ELR (cell line): Measurements from ENCODE around the gene B4GALT1.
"Not testable (repeated sequence)": the region's sequence is repeated elsewhere in the genome, so short reads cannot be mapped to it uniquely, and the experiment has no call there.

ENCODE experiments used
- DNase-seq: peaks from one replicate; pipeline ENCODE4 v3.0.0-alpha.2; 2015; ENCODE audit warnings: low read depth

The B4GALT1 gene

DNA sequence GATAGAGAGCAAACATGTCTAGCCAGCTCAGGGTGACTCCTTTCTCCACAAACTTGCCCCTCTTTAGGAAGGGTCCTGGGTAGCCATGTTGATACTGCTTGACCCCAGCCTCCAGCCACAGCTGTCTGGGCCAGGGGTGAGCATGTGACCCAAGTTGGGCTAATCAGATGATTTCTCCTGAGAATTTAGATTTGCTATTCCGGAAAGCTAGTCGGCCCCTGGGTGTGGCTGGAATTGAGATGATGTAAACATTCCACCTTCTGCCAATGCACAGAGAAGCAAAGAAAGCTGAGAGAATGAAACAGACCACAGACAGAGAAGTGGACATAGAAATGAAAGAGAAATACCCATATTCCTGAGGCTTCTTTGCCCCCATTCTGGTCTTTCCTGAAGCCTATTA is 17.8 kb upstream of the B4GALT1 start:
- no peak for DNase-seq

DNA sequence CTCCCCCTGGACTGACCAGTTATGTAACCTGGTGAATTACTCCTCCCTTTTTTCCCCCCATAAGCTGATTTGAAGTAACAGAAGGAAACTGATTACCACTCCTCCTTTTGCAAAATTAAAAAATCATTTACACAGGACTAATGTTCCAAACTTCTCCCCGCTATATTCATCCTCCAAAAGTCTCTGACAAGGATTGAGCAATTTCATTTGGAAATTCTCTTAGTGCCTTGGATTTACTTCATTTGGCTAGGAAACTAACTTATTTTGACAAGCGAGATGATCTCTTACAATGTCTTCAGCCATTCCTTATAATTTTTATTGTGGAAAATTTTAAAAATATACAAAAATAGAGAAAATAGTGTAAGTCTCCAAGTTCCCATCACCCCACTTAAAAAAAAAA is 15.4 kb upstream of the B4GALT1 start:
- no peak for DNase-seq

DNA sequence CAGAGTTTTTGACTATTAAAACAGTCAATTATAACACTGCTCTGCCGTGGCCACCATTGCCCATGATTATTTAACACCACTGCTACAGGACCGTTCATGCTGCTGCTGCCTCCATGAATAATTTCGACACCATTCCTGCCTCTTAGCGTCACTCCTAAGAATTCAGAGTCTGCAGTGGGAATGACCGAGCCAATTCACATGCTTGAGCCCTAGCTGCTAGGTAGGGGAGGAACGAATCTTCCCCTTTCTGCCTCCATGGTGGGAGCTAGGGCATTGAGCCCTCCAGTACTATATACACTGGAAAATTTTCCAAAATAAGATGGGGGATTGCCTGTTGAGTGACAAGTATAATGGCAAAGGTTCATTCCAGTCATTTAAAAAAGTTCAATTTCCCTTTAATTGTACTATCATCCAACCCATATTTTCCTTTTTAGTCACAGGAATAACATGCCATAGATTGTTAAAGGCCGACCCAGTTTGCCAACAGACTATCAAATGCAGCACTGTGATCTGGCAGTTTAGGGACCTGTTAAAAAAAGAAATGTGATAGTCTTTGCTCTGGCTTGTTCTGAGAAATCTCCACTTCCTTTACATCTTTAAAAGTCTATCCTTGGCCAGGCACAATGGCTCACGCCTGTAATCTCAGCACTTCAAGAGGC is 13.5 kb upstream of the B4GALT1 start:
- DNase-seq: peak; percentile 48

DNA sequence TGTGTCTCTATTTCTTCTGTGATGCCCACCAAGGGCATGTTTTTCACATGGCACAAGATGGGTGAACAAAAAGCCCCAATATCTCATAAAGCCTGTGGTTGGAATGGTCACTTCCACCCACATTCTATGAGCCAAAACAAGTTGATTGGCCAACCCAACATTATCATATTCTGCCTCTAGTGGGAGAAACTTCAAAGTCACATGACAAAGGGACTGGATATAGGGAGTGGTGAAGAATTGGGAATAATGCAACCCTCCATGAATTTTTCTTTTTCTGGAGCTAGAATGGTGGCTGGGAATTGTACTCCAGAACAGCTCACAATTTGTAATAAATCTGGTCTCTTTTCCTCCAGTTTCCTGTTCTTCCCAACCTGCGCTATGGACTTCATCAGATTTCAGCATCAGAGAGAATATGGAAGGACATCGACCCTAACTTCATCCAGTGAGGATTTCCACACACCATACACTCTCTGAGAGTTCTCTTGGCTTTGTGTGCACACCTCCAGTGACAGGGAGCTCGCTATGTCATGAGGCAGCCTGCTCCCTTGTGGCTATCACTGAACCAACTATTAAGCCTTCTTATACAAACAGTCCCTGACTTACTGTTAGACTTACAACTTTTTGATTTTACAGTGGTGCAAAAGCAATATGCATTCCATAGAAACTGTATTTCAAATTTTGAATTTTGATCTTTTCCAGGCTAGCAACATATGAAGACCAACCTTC is 12.0 kb upstream of the B4GALT1 start:
- no peak for DNase-seq

DNA sequence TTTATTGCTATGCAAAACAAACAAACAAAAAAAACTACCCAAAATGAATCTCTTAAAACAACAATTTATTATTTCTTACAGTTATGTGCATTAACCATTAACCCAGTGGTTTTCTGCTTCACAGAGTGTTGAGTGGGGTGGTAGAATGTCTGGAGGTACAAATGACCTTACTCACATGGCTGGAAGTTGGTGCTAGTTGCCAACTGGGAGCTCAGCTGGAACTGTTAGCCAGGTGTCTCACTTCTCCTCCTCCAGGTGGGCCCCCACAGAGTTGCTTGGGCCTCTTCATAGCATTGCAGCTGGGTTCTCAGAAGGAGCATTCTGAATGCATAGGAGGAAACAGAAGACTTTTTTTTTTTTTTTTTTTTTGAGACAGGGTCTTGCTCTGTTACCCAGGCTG is 10.5 kb upstream of the B4GALT1 start:
- DNase-seq: no peak

DNA sequence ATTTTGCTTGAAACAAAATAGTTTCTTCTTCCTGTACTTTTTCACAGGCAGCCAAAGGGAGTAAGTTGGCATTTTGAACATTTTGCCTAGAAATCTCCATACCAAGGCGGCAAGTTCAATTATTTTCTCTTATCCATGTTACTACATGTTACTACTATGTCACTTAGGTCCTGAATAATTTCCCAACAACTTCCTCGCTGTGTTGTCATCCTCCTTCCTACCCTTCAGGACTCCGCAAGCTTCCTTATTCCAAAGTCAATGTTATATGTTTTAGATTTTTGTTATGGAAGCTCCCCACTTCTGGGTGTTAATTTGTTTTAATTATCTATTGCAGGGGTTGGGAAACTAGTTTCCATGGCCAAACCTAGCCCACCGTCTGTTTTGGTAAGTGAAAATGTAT is 9.9 kb upstream of the B4GALT1 start:
- no peak for DNase-seq

DNA sequence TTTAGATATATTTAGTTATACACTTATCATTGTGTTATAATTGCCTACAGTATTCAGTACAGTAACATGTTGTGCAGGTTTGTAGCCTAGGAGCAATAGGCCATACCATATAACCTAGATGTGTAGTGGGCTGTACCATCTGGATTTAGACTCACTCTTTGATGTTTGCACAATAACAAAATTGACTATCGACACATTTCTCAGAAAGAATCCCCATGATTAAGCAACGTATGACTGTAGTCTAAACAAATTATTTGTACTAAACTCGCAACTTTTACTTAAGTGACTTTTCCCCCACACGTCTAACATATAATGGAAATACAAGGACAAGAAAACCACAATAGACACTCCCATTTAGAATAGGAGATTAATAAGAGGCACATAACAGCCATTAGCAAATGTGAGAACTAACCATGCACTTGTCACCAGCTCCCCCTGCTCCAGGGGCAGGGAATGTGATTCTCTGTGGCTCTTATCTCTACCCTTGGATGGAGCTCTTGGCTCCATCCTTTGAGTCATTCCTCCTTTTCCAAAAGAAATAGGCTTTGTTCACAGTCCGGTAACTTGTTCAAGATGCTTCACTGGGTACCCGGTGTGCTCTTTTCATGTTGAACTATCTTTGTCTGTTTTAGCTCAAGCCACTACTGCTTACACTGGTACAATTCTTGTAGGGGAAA is 8.7 kb upstream of the B4GALT1 start:
- no peak for DNase-seq

DNA sequence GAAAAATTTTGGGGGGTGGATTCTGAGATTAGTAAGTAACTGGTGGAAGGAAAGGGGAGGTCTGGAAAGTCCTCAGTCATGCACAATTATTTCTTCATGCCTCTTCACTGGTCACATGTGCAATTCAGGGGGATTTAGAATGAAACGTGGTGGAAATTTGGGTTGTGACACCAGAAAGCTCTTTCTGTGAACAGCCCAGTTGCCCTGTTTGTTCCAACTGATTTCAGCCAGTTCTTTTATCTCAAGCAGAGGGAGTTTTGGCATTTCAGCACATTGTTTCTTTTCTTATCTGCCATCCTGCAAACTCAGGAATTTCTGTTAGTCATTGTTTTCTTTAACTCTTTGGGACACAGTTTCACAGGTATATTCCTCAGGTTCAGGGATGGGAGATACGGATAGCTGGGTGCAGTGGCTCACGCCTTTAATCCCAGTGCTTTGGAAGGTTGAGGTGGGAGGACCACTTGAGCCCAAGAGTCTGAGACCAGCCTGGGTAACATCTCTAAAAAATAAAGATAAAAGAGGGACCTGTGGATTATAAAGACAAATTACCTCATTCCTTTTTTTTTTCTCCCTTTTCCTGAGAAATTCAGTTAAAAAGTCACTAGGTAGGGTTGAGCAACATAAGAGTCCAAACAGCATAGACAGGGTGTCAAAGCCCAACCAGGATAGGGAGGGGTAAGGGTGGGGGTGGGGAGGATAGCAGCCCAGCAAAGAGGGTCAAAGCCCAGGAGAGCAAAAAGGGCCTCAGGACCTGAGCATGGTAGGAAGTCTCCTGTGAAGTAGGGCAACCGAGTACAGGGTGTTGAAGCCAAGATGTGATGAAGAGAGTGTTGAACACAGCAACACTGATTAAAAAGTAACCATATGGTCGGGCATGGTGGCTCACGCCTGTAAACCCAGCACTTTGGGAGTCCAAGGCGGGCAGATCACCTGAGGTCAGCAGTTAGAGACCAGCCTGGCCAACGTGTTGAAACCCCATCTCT is 5.4 kb upstream of the B4GALT1 start:
- no peak for DNase-seq

DNA sequence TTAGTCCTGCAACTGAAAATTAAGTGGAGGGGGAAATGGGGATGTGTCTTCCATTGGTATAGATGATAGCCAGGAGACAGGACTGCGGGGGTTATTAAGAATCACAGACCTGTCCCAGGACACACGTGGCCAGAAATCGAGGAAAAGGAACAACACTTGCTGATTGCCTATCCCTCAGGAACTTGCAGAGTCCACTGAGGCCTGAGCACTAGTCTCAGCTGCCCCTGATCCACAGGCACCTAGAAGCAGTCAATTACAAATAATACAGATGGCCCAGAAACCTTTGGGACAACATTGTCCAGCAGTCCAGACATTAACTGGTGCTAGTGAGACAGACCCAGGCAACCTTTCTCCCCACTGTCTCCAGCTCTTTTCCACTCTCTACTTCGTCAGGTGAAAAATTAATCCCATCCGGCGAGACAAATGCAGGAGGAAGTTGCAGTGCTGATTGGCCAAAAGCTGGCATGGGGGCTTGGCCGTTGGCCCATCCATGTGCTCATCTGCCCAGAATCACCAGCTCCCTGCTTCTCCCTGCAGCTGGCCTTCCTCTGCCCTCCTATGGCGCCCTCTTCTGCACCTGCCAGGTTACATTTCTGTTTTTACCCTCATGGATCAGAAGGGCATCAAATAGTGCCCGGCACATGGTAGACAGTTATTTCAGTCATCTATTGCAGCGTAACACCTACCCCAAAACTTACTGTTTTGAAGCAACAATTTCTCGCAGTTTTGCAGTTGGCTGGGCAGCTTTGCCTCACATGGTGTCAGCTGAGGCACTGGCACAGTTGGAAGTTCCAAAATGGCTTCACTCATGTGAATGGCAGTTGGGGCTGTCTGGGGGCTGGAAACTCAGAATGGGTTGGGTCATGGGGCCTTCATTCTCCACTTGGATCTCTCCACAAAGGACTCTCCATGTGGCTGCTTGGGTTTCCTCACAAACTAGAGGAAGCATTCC is 3.6 kb upstream of the B4GALT1 start:
- peak; percentile 46 for DNase-seq

DNA sequence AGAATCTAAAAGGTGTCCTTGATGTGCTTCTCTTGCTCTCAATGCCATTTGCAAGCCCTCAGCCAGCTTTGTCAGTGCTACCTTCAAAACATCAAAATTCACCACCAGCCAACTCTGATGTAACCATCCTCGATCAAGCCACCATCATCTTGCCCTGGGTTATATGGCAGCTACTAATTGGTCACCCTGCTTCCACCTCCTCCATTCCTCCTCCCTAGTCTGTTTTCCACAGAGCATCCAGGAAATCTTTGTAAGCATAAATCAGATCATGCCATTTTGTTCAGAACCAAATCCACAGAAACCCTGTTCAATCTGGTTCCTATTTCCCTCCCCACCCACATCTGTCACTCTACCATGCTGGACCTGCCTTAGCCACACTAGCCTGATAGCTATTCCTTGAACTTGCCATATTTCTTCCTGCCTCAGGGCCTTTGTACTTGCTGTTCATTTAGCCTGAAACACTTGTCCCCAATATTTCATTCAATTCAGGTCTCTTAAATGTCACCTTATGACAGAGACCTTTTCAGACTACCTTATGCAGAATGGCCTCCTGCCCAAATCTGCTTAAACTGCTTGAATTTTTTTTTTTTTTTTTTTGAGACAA is 1.9 kb upstream of the B4GALT1 start:
- DNase-seq: no peak

DNA sequence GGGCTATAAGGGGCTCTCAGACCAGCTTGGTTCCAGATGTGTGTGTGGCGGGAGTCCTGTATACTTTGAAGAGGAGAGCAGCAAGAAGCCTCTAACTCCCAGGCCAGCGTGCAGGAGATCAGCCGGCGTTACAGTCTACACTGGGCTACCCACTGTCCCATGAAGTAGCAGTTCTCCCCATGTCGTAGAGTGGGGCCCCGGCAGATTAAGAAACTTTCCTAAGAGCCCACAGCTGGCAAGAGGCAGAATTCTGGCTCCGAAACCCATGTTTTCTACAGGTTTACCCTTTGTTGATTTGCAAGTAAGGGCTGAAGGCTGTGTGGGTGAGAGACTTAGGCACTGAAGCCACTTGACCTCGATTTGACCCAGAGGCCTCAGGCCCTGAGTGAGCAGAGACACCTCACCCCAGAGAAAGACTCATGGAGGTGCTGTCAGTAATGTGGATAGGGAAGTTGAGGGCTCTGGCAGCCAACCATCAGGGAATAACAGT is 881 bp upstream of the B4GALT1 start:
- DNase-seq: peak; percentile 25

DNA sequence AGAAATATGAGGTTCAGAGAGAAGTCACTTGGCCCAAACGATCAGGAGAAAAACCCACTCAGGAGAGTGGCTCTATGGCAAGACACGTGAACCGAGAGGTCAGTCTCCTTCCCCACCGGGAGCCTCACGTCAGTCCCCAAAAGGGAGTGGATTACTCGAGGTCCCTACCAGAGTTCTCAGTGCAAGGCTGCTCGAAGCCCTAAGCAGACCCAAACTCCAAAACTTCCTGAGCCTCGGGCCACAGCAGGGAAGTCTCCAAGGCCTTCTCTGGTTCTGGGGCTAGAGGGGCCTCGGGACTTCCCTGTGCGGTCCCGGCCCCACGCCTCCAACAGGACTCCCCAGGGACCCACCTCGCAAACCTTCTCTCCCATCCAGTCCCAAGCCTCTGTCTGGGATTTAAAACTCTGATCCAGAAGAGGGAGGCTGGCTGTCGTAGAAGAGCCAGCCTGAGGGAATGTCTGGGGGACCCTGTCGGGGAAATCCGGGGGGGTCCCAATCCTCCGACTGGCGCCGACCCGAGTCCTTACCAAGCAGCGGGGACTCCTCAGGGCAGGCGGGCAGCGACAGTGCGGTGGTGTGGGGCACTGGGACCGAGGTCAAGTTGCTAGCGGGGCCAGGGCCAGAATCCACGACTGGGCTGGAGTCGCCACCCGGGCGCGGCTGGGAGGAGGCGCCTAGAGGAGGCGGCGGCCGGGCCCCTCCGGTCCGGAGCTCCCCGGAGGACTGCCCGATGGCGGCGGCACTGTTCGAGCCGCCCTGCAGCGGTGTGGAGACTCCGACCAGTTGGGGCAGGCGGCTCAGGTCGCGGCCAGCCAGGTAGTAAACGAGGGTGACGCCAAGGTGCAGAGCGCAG is 679 bp downstream of the B4GALT1 start:
- DNase-seq: peak; percentile 47

DNA sequence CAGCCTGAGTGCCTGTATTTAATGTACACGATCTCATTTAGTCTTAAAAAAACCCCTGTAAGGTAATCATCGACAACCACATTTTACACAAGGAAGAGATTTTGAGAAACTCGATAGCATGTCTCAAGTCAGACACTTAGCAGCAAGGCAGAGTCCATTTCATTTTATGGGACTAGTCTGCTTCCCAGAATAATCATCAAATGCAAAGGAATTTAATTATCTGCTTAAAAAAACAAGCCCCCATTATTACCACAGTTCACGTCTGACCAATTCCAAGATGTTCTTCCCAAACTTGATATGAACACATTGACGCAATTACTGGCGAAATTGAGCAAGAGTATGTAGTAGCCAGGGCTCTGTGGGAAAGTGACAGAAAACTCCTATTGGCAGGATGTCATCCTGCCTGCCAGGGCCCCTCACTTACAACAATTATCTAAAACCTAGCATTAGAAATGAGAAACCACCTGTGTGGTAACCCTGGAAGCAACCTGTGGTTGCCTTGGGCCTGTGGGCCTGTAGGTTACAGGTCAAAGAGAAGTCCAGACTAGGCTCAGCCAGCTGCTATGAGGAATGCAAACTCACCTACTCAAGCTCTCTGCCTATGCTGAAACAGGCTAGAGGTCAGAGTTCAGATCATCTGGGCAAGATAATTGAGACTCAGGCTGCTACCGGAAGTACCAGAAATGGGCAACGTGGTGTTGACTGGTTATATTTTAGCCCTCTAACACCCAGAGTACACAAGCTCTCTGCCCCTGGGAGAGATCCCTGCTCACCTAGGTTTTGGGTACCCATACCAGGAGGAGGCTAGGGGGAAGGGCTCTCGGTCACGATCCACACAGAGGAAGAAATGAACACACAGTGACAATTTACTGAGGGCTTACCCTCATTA is 1.6 kb downstream of the B4GALT1 start:
- DNase-seq: peak; percentile 73

DNA sequence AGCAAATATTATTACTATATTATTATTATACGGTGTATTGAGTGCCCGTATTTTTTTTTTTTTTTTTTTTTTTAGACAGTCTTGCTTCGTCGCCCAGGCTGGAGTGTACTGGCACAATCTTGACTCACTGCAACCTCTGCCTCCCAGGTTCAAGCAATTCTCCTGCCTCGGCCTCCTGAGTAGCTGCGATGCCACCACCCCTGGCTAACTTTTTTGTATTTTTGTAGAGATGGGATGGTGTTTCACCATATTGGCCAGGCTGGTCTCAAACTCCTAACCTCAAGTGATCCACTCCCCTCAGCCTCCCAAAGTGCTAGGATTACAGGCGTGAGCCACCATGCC is 2.2 kb downstream of the B4GALT1 start:
- DNase-seq: not testable (repeated sequence)

DNA sequence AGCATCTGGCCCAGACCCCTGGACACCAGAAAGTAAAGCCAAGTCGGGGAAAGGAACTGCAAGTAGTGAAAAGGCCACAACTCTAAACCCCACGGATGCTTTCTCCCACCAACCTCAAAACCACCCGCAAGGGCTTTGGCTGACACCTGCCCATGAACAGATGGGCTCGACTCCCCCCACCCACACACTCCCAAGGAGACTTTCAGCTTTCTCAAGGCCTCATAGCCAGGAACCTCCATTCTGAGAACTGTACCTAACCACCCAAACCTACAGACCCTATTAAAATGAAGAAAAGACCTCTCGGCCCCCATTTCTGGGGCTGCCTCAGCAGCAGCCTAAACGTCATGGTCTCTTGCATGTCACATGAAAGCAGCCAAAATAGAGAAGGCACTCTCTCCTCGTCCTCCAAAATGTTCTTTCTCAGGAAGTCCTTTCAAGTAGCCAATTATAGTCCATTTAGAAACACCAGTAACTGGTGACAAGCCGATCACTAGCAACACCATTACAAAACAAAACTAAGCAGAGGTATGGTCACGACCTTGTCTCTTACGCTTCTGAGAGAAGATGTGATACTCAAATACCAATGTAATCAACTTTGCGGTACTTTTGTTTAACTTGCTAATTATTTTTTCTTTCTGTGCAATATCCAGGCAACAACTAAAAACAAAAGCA is 2.9 kb downstream of the B4GALT1 start:
- no peak for DNase-seq

DNA sequence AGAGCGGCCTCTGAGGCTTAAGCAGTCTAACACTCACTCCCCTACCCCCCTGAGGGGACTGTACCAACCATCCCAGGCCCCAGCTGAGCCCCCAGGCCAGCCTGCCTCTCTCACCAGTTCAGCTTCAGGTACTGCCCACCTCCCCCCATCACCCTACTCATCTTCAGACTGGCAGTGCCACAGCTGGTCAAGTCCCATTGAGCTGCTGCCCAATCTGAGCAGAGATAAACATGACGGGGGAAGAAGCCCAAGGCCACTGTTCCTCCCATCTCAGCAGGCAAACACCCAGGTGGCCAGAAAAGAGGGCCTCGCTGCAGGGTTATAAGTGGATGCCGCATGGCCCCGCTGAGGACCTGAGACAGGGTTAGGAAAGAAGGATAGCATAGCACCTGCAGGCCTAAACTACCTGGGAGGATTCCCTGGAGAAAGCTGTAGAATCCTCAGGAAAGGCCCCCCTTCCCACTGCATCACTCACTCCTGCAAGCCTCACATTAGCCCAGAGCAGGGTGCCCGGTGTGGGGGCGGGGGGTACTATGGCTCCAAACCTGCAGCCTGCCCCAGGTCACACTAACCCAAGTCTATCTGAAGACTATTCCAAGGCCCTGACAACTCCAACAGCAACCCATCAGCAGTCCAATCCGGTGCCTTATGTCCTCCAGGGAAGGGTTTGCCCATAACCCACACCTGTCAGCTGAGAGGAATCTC is 3.6 kb downstream of the B4GALT1 start:
- DNase-seq: no peak

DNA sequence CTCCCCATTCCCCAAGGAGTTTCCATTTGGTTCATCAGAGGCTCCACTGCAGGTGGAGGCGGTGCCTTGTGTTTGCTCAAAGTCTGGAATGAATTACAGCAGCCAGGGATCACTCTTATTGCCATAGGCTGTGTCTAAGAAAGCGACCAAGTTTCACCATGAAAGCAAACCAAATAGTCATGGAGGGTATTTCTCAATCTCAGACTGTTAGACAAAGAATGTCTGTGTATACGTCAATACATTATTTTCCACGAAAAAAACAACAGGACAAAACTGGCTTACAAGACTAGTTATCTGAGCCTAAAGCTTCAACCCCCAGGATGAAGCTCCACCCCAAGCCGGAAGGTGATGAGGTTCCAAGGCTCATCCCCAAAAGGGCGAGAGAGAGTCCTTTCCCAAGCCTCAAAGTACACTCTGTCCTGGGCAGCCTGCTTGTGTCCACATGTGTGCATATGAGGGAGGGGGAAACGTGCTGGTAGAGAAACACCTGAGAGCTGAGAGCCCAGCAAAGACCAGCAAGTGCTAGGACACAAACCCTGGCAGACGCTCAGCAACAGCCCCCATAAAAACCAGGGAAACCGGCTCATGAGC is 4.3 kb downstream of the B4GALT1 start:
- DNase-seq: peak; percentile 62
